Endothelial cell of umbilical vein (primary cell): Measurements from ENCODE around the gene LTBP1. TPM values are rescaled to one million over a fixed set of nuclear protein-coding genes. Genes with fewer than 3 reads are reported as not detected.

Source experiments
- BruUV-seq: library from RNA; stranded (reverse); fragments of 400-500 nt; replicated peaks from 2 replicates; lab custom pipeline; 2021; lab: Mats Ljungman, UMichigan
- CTCF ChIA-PET: fragments of 300-600, 350-600 bp; sonication (Branson Sonifier 250); formaldehyde crosslinking; loops from one replicate; lab custom pipeline; 2021; ENCODE audit warnings: antibody characterized with exemption, inconsistent platforms; lab: Charles Lee
- POLR2A ChIA-PET: fragments of 300-600, 350-600 bp; sonication (Branson Sonifier 250); formaldehyde crosslinking; loops from one replicate; lab custom pipeline; 2021; ENCODE audit warnings: antibody characterized with exemption, inconsistent platforms; lab: Charles Lee
- DNase-seq: peaks from one replicate; pipeline ENCODE4 v3.0.0-alpha.2; 2011; ENCODE audit warnings: low read depth, low spot score
- FAIRE-seq: peaks from 2 replicates; lab custom pipeline; 2011; peaks lifted over from hg19 to GRCh38; lab: Jason Lieb, UNC
- H2AFZ ChIP-seq: 2 replicates; pipeline ENCODE4 v1.6.0; 2012; ENCODE audit warnings: low read depth, low read length, control low read depth, inconsistent platforms
- H3K27ac ChIP-seq: 2 replicates; pipeline ENCODE4 v1.5.1; 2011; ENCODE audit warnings: low read depth, mild to moderate bottlenecking, control low read depth, low read length, moderate library complexity; ENCODE audit not compliant: insufficient read depth
- H3K27me3 ChIP-seq, 2 experiments: 2 replicates each; pipeline versions ENCODE4 v1.6.0 to v1.6.1; 2011; ENCODE audit warnings: low read length in 2 of 2, mixed read lengths in 1 of 2; ENCODE audit not compliant: control insufficient read depth in 2 of 2, insufficient read depth in 2 of 2
- H3K36me3 ChIP-seq, 2 experiments: 2 replicates in 1 of 2; 3 replicates in 1 of 2; pipeline ENCODE4 v1.5.1; 2011; ENCODE audit warnings: low read length in 2 of 2, mild to moderate bottlenecking in 1 of 2, moderate library complexity in 1 of 2; ENCODE audit not compliant: control insufficient read depth in 2 of 2, insufficient read depth in 2 of 2; ENCODE audit errors: extremely low read depth in 1 of 2
- H3K4me1 ChIP-seq: 3 replicates; pipeline ENCODE4 v1.5.1; 2011; ENCODE audit warnings: mild to moderate bottlenecking, low read length; ENCODE audit not compliant: control insufficient read depth, insufficient read depth; ENCODE audit errors: extremely low read depth
- H3K4me2 ChIP-seq: 2 replicates; pipeline ENCODE4 v1.6.1; 2011; ENCODE audit warnings: low read length, control low read depth, mixed read lengths; ENCODE audit not compliant: insufficient read depth
- H3K4me3 ChIP-seq, 3 experiments: fragments of 200-600 bp in 1 of 3; sonication (generic), shearing (Covaris generic) in 1 of 3; replicated peaks in 1 of 3; 2 replicates each; pipeline ENCODE4 v1.5.1; 2011 to 2016; ENCODE audit warnings: control low read depth in 3 of 3, low read length in 3 of 3, mild to moderate bottlenecking in 2 of 3, inconsistent platforms in 1 of 3, low read depth in 1 of 3, moderate library complexity in 1 of 3; ENCODE audit not compliant: insufficient read depth in 1 of 3
- H3K79me2 ChIP-seq: 2 replicates; pipeline ENCODE4 v1.6.0; 2012; ENCODE audit warnings: low read length, inconsistent platforms; ENCODE audit not compliant: control insufficient read depth, insufficient read depth
- H3K9ac ChIP-seq: replicated peaks from 2 replicates; pipeline ENCODE3; 2011; ENCODE audit warnings: low read length, control low read depth; ENCODE audit not compliant: insufficient read depth; ENCODE audit errors: extremely low read depth
- H3K9me1 ChIP-seq: replicated peaks from 3 replicates; pipeline ENCODE4 v1.6.0; 2011; ENCODE audit warnings: mild to moderate bottlenecking, low read length; ENCODE audit not compliant: control insufficient read depth, insufficient read depth; ENCODE audit errors: extremely low read depth
- H3K9me3 ChIP-seq: replicated peaks from 2 replicates; pipeline ENCODE4 v1.5.1; 2012; ENCODE audit warnings: low read length, inconsistent platforms; ENCODE audit not compliant: control insufficient read depth, insufficient read depth
- H4K20me1 ChIP-seq: replicated peaks from 2 replicates; pipeline ENCODE3; 2011; ENCODE audit warnings: mild to moderate bottlenecking, low read length; ENCODE audit not compliant: control insufficient read depth, insufficient read depth; ENCODE audit errors: extremely low read depth
- CTCF ChIP-seq, 2 donors: IDR thresholded peaks; 1 replicate in 1 of 2; 2 replicates in 1 of 2; pipeline ENCODE4 v1.5.1; 2011; ENCODE audit warnings: low read length in 2 of 2, mild to moderate bottlenecking in 2 of 2, moderate library complexity in 2 of 2, control low read depth in 1 of 2, inconsistent platforms in 1 of 2, low read depth in 1 of 2; ENCODE audit not compliant: insufficient read depth in 1 of 2; ENCODE audit errors: extremely low read depth in 1 of 2
- EZH2 ChIP-seq: IDR thresholded peaks from 2 replicates; pipeline ENCODE4 v1.6.1; 2012; ENCODE audit warnings: borderline replicate concordance, low read depth, mild to moderate bottlenecking, moderate library complexity, low read length, inconsistent platforms; ENCODE audit not compliant: severe bottlenecking
- FOS ChIP-seq: IDR thresholded peaks from 2 replicates; pipeline ENCODE4 v1.6.1; 2011; ENCODE audit warnings: mild to moderate bottlenecking, low read length, moderate library complexity, borderline replicate concordance; ENCODE audit not compliant: insufficient read depth
- GATA2 ChIP-seq: IDR thresholded peaks from 2 replicates; pipeline ENCODE4 v1.7.0; 2011; ENCODE audit warnings: low read depth, mild to moderate bottlenecking, moderate library complexity, mixed read lengths, low read length; ENCODE audit not compliant: insufficient read length, insufficient read depth
- JUN ChIP-seq: IDR thresholded peaks from 2 replicates; pipeline ENCODE4 v1.6.1; 2011; ENCODE audit warnings: borderline replicate concordance, low read depth; ENCODE audit not compliant: insufficient read length, insufficient read depth
- MYC ChIP-seq: IDR thresholded peaks from one replicate; pipeline ENCODE4 v1.6.1; 2011; ENCODE audit warnings: mild to moderate bottlenecking, low read depth, low read length
- POLR2A ChIP-seq: IDR thresholded peaks from 2 replicates; pipeline ENCODE4 v1.6.1; 2012; ENCODE audit warnings: low read depth, mild to moderate bottlenecking, control low read depth, low read length
- dilution Hi-C: fragments of 300-500 bp; cut with MboI; formaldehyde crosslinking; loops from one replicate; pipeline ENCODE4 v1.15.0; 2019; ENCODE audit warnings: low sequenced_read_pairs; ENCODE audit not compliant: extremely low pct_ligation_motif_present
- intact Hi-C: fragments of 100-400 bp; cut with micrococcal nuclease; formaldehyde crosslinking; loops from one replicate; pipeline ENCODE4 v1.10.0; 2022
- polyA plus RNA-seq, 4 experiments: library from polyadenylated mRNA; depleted of rRNA in 3 of 4; stranded (reverse) in 3 of 4; unstranded in 1 of 4; fragments of >200 nt; gene quantifications; 2 replicates each; pipeline versions ENCODE4 v1.2.1 to v1.2.3, GENCODE V29; 2011 to 2012; ENCODE audit warnings: missing spikeins in 1 of 4
- total RNA-seq: library from RNA; stranded (reverse); gene quantifications from 2 replicates; pipeline ENCODE4 v1.2.3, GENCODE V29; 2021

Gene LTBP1
- total and polyA plus RNA-seq, 2 donors (not counting 3 experiments of a cell fraction or from before 2014, with no cell fraction given), result 57.4 to 68.2 TPM

GRCh38 chr2:33274524-33274923, 327.8 kb downstream of the LTBP1 start:
- dilution Hi-C loops, result no loop called here
- peaks cover 6% of the 10 kb centered on the region for H3K4me1 ChIP-seq
- H2AFZ ChIP-seq, result no peak overlapping the region
- peaks cover 0 to 2% of the 10 kb centered on the region in 2 experiments for H3K36me3 ChIP-seq
- H3K27me3 ChIP-seq, result no peaks in the 10 kb centered on the region
- no peak for FAIRE-seq
- no peaks in the 10 kb centered on the region for H4K20me1 ChIP-seq
- no peak for TF ChIP-seq POLR2A
- TF ChIP-seq FOS, result no peak
- TF ChIP-seq CTCF (IDR thresholded peaks at IDR 0.05; ENCODE audit: extremely low read depth in 1 of 2, insufficient read depth in 1 of 2, low read depth in 1 of 2, low read length in 2 of 2), result no peak
- TF ChIP-seq EZH2, result no peak
- TF ChIP-seq GATA2, result no peak
- TF ChIP-seq MYC, result no peak
- TF ChIP-seq JUN, result no peak
- no peaks in the 10 kb centered on the region for H3K9me3 ChIP-seq
- no peak overlapping the region for H3K4me2 ChIP-seq
- no peaks in the 10 kb centered on the region for H3K9me1 ChIP-seq
- ChIA-PET POLR2A (no interaction called here), CTCF (no interaction called here)
- BruUV-seq, result no TSS peak
- H3K4me3 ChIP-seq, result no peak overlapping the region
- no peak overlapping the region for H3K9ac ChIP-seq
- intact Hi-C loops, result loop anchor here (5.0 to 10.0 kb wide), 3 partner anchors 62 to 720 kb away; no protein-coding TSS in a partner anchor
- H3K79me2 ChIP-seq, result no peaks in the 10 kb centered on the region
- DNase-seq, result no peak
- H3K27ac ChIP-seq, result no peak overlapping the region
